NCI-H226 (cell line): ENCODE data around the gene YTHDF1.

Source experiments
- DNase-seq: peaks from one replicate; pipeline ENCODE4 v3.0.0-alpha.2; 2015

Gene YTHDF1

DNA sequence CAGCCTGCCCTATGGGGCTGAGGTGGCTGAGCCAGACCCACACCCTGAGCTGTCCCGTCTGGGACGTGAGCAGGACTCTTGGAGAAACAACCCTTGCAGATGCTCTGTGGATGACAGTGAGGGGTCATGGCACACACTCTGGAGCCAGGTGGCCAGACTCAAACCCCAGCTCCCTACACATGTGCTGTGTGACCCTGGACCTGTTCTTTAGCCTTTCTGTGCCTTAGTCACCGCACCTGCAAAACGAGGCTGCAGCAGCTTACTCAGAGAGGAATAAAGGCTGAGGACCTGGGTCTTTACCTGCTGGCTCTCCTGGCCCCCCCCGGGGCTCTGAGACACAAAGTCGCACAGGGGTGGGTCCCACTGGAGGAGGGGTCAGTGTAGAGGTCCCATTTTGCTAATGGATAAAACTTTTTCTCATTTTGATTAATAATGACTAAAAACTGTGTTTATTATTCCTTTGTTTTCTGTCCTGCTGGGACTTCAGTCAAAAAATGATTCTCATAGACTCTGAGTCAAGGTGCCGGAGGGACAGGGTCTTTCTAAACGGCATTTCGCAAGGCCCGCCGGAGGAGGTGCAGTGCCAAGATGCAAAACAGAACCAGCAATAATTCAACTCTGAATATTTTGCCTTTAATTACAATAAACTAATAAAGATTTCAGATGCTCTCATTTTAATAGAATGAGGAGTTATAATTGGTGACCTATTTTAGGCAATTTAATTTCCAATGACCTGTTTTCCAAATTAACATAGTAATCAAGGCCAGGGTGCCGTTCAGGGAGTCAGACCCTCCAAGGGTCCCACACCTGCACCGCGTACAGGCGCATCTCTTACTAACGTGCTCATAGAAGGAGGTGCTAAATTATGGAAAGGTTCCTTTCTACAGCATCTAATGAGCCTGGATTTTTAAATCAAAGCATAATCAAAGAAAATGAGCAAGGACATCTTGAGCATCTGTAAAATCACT lies 62.4 kb downstream of the YTHDF1 start:
- no peak for DNase-seq

DNA sequence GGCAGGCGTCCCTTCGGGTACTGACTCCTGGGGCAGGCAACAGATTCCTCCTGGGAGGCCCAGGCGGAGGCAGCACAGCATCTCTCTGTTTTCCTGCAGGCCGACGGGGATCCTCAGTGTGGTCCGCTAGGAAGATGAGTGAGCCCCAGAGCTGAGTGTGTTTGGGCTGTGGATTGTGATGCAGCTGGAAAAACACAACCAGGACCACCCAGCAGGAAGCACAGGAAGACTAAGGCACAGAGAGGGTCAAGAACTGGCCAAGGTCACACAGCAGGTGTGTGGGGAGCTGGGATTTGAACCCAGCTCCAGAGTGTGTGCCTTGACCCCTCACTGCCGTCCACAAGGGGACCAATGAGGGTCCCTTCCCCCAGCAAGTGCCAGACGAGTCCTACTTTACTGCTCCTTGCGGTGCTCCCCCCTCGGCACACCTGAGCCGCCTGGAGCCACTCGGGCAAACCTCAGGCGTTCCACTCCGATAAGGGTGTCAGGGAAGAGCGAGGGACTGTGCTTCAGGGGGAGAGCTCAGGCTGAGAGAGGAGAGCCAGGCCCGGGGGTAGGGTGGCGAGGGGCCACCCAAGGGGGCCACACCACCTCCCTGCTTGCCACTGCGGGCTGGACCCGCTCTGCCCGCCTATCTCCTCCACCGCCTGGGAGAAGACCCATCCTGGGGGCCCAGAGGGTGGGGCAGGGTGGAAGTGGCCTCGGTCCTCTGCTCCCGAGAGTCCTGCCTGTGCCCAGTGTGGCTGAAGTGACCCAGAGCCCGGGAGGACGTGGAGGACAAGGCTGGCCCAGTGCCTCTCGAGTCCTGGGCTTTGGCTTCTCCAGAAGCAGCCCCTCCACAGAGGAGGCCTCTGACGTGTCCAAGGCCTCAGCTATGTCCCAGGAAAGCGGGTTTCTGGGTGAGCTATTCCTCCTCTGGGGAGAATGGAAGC lies 63.3 kb downstream of the YTHDF1 start:
- no peak for DNase-seq

DNA sequence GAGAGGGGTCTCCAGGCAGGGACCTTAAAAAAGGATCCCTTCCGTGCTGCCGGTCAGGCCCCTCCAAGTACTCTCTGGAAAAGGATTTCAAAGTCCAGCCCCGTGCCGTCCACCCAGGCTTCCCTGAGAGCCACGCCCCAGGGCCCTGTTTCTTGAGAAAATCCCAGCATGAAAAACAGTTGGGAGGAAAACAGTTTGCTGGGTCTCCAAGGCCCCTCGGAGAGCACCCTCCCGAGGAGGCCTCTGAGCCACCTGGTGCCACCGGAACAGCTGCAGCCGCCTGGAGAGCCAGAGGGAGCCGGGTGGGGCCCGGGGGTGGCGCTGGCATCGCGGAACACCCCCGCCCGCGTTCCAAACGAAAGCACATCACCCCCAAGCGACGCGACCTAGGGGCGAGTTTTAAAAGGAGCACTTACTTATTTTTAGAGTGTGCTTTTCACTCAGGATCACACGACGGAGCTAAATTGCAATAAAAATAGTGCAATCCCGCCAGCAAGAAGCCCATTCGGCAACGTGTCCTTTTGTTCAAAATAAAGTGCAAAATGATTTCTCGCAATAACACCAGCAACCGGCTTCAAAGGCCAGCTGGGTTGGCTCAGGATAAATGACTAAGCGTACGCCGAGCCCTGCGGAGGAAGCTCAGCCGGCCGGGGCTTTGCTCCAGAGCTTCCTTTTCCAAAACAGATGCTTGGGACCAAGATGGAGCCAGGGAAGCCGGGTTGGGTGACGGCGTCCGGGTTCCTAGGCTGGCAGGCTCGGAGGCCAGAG lies 64.2 kb downstream of the YTHDF1 start:
- DNase-seq: no peak

DNA sequence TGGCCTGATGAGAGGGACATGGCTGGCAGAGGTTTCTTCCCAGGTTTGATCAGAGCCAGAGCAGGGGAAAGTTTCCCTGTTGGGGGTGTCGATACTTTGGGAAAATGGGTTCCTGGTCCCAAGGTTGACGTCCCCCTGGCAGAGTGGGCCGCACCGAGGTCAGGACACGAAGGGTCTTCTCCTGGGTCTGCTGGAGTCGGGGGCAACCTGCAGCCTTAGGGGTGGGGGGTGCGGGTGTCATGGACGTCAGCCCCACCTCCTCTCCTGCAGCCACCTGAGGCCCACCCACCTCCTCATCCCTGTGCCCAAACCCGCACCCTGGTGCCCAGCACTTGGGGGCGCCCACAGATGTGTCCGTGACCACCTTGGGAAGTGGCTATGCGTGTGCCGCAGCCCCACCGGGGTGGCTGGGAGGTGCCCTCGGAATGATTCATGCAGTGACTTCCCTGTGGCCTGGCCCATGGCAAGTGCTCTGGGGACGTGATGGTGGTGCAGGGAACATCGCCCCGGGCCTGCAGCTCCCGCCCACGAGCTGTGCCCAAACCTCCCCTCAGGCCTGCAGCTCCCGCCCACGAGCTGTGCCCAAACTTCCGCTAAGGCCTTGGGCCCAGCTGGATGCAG lies 64.9 kb downstream of the YTHDF1 start:
- no peak for DNase-seq

DNA sequence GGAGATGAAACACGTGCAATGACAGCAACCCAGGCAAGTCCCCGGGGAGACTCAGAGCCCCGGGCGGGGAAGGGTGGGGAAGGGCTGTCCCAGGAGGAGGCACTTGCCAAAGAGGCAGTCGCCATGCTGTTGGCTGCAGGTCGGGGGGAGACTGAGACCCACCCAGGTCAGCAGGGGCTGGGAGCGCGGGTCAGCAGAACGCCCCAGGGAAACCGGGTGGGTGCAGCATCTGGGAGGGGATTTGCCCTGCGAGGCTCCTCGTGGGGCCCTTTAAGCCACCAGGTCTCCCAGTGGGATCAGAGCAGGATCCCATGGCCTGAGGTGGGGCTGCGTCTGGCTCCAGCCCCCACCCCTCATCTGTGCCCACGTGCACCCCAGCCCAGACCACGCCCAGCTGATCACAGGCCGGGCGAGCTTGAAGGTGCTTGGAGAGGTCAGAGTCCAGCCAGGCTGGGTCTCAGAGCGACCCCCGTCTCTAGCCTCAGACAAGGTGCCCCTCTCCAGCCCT lies 65.5 kb downstream of the YTHDF1 start:
- no peak for DNase-seq

DNA sequence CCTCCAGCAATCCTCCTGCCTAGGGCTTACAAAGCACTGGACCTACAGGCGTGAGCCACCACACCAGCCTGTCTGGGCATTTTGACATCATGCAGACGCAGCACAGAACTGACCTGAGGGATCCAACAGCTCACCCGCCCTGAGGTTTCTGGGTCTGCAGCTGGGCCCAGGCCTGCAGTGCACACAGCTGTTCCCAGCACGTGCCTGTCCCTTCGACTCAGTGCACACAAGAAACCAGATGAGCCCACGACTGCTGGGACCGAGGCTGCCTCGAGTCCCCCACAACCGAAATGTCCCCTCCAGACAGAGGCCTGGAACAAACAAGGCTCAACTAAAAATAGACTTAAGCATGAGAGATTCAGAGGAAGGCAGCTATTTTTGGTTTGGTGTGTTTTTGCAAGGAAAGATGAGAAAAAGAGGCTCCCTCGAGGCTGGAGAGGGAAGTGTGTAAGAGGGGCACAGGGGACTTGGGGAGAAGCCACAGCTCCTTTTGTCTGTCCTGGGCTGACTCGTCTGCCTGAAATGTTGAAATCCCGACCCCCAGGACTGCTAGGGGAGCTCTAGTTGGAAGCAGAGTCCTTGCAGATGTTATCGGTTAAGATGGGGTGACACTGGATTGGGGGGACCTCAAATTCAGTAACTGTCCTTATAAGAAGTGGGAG lies 66.3 kb downstream of the YTHDF1 start:
- DNase-seq: no peak

DNA sequence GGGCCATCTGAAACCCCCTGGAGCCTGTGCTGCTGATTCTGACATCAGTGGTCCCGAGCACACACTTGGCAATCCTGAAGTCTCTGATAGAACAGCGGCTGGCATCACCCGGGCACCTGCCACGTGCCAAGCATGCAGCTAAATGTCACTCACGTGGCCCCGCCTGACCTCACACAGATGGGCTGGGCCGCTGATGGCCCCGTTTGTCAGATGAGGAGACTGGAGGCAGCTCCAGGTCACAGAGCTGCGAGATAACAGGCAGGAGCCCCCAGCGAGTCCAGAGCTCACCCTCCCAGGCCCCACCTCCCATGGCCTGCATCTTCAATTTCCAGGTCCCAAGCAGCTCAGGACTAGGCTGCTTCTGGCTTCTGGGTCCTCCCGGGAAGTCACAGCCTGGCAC lies 67.2 kb downstream of the YTHDF1 start:
- no peak for DNase-seq

DNA sequence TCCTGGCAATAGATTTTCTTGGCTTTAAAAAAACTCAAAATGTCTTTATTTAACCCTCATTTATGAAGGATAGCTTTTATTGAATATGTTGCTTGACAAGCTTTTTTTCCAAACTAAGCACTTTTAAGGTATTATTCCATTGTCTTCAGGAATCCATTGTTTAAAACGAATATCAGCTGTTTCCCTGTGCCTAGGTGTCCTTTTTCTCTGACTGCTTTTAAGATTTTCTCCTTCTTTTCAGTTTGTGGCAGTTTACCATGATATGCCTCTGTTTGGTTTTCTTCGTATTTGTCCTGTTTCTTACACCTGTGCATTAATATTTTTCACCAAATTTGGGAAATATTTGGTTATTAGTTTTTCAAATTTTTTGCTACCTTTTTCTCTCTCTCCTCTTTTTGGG lies 68.4 kb downstream of the YTHDF1 start:
- DNase-seq: no peak
